GM19035 (cell line): ENCODE measurements around the gene HSBP1.

ENCODE experiments used
- ATAC-seq: cut with Tn5 transposase; IDR thresholded peaks from one replicate; pipeline ENCODE4 v1.9.1; 2021; ENCODE audit not compliant: unreplicated experiment

HSBP1 gene

GRCh38 chr16:83835586-83836566 is 28.1 kb downstream of the HSBP1 start:
- no peak for ATAC-seq

- no peak for ATAC-seq
Measured at GRCh38 chr16:83837566-83837965, 29.8 kb downstream of the HSBP1 start.

GRCh38 chr16:83838151-83838550 is 30.4 kb downstream of the HSBP1 start:
- no peak for ATAC-seq

GRCh38 chr16:83839561-83839960 is 31.8 kb downstream of the HSBP1 start:
- no peak for ATAC-seq

GRCh38 chr16:83840060-83840617 is 32.4 kb downstream of the HSBP1 start:
- ATAC-seq = no peak

GRCh38 chr16:83842291-83842690 is 34.5 kb downstream of the HSBP1 start:
- ATAC-seq = no peak

GRCh38 chr16:83842756-83843507 is 35.2 kb downstream of the HSBP1 start:
- no peak for ATAC-seq

GRCh38 chr16:83843657-83844056 is 35.9 kb downstream of the HSBP1 start:
- ATAC-seq = no peak

- ATAC-seq = no peak
Measured at GRCh38 chr16:83845263-83845662, 37.5 kb downstream of the HSBP1 start.

- ATAC-seq = no peak
Measured at GRCh38 chr16:83847371-83848225, 39.8 kb downstream of the HSBP1 start.

- ATAC-seq = no peak
Measured at GRCh38 chr16:83849421-83849820, 41.6 kb downstream of the HSBP1 start.

GRCh38 chr16:83850947-83851346 is 43.2 kb downstream of the HSBP1 start:
- ATAC-seq = no peak

GRCh38 chr16:83851473-83851872 is 43.7 kb downstream of the HSBP1 start:
- ATAC-seq = no peak

- no peak for ATAC-seq
Measured at GRCh38 chr16:83852774-83853173, 45.0 kb downstream of the HSBP1 start.

- no peak for ATAC-seq
Measured at GRCh38 chr16:83853834-83854233, 46.1 kb downstream of the HSBP1 start.

- ATAC-seq = no peak
Measured at GRCh38 chr16:83854420-83854819, 46.6 kb downstream of the HSBP1 start.

- no peak for ATAC-seq
Measured at GRCh38 chr16:83856792-83857191, 49.0 kb downstream of the HSBP1 start.

- no peak for ATAC-seq
Measured at GRCh38 chr16:83859265-83859664, 51.5 kb downstream of the HSBP1 start.

- ATAC-seq = no peak
Measured at GRCh38 chr16:83862661-83863060, 54.9 kb downstream of the HSBP1 start.

GRCh38 chr16:83863682-83864081 is 55.9 kb downstream of the HSBP1 start:
- no peak for ATAC-seq
